Fibroblast of lung (primary cell): ENCODE data around the gene MYO1F.

Experiments used
- EZH2 ChIP-seq: IDR thresholded peaks from 2 replicates; pipeline ENCODE4 v1.5.1; 2012; ENCODE audit warnings: low read length, control low read depth, mild to moderate bottlenecking; ENCODE audit errors: missing control alignments
- TF ChIP-seq, protein P1 (sequence below), 2 donors: IDR thresholded peaks in 1 of 2; conservative IDR thresholded peaks in 1 of 2; 1 replicate in 1 of 2; 2 replicates in 1 of 2; pipeline ENCODE4 v1.5.1; 2011 to 2012; ENCODE audit warnings: low read length in 2 of 2, control low read depth in 1 of 2, inconsistent platforms in 1 of 2, low read depth in 1 of 2, mild to moderate bottlenecking in 1 of 2

DNA sequence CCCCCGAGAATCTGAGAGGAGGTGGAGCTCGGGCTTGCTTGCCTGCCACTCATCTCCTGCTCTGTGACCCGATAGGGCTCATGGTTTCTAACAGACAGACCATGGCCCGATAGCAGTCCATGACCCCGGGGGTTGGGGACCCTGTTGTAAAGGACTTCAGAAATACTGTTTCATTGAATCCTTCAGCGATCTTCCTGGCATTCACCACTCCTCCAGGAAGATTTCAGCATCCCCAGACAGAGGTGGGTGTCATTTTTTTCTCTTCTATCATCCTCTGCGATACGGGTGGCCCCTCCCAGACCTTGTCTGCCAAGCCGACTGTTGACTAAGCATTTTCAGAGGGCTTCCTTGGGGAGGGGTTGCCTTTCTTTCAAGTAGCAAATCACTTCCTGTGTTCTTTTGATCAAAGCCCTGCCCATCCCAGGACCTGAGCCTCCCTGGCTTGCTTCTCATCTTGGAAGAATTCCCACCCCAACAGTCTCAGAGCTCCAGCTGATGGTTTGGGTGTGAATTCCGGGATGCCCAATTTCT is 1.7 kb downstream of the MYO1F start:
- no peak for TF ChIP-seq EZH2
- TF ChIP-seq, protein P1, sequence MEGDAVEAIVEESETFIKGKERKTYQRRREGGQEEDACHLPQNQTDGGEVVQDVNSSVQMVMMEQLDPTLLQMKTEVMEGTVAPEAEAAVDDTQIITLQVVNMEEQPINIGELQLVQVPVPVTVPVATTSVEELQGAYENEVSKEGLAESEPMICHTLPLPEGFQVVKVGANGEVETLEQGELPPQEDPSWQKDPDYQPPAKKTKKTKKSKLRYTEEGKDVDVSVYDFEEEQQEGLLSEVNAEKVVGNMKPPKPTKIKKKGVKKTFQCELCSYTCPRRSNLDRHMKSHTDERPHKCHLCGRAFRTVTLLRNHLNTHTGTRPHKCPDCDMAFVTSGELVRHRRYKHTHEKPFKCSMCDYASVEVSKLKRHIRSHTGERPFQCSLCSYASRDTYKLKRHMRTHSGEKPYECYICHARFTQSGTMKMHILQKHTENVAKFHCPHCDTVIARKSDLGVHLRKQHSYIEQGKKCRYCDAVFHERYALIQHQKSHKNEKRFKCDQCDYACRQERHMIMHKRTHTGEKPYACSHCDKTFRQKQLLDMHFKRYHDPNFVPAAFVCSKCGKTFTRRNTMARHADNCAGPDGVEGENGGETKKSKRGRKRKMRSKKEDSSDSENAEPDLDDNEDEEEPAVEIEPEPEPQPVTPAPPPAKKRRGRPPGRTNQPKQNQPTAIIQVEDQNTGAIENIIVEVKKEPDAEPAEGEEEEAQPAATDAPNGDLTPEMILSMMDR (conservative IDR thresholded peaks at IDR 0.05 in 1 of 2, IDR thresholded peaks at IDR 0.05 in 1 of 2; ENCODE audit: low read depth in 1 of 2, low read length in 2 of 2): no peak
